DND-41 (cell line): ENCODE data around the gene VWA8.

Experiments
- CTCF ChIP-seq: IDR thresholded peaks from 2 replicates; pipeline ENCODE4 v1.5.1; 2012; ENCODE audit warnings: borderline replicate concordance, low read length, moderate library complexity, mild to moderate bottlenecking; ENCODE audit not compliant: poor library complexity, severe bottlenecking; ENCODE audit errors: extremely low read depth
- EZH2 ChIP-seq: IDR thresholded peaks from 3 replicates; pipeline ENCODE4 v1.6.1; 2012; ENCODE audit warnings: borderline replicate concordance, low read depth, mild to moderate bottlenecking, moderate library complexity, low read length, inconsistent platforms; ENCODE audit not compliant: severe bottlenecking

GRCh38 chr13:41587490-41587889 lies 373.4 kb downstream of the VWA8 start:
- TF ChIP-seq CTCF (peak; percentile 3), EZH2 (no peak)
